Smooth muscle cell (in vitro differentiated cells): ENCODE results near the gene L2HGDH. TPM values are rescaled to one million over a fixed set of nuclear protein-coding genes. Genes with fewer than 3 reads are reported as not detected.
A peak's percentile ranks its signal among the peaks of the same experiment; 100 is the strongest.

Source experiments
- DNase-seq: peaks from one replicate; lab custom pipeline; 2025; ENCODE audit not compliant: unreplicated experiment; lab: John Stamatoyannopoulos, UW
- H2AFZ ChIP-seq: fragments of 200-600 bp; sonication (generic); 2 replicates; pipeline ENCODE4 v1.6.0; 2016; ENCODE audit warnings: antibody characterized with exemption, low read depth, mild to moderate bottlenecking
- H3F3A ChIP-seq: fragments of 200-600 bp; sonication (generic); 2 replicates; pipeline ENCODE4 v1.6.0; 2017; ENCODE audit warnings: antibody characterized with exemption, low read depth
- H3K27ac ChIP-seq: fragments of 200-600 bp; sonication (generic); 2 replicates; pipeline ENCODE4 v1.5.1; 2016; ENCODE audit warnings: low read depth, mild to moderate bottlenecking
- H3K27me3 ChIP-seq: fragments of 200-600 bp; sonication (generic); 2 replicates; pipeline ENCODE4 v1.6.1; 2016; ENCODE audit warnings: low read depth, mild to moderate bottlenecking
- H3K36me3 ChIP-seq: fragments of 200-600 bp; sonication (generic); 2 replicates; pipeline ENCODE4 v1.5.1; 2016; ENCODE audit warnings: low read depth
- H3K4me1 ChIP-seq: fragments of 200-600 bp; sonication (generic); 2 replicates; pipeline ENCODE4 v1.5.1; 2016; ENCODE audit warnings: low read depth
- H3K4me2 ChIP-seq: fragments of 200-600 bp; sonication (generic); 2 replicates; pipeline ENCODE4 v1.6.0; 2016; ENCODE audit warnings: mild to moderate bottlenecking
- H3K4me3 ChIP-seq: fragments of 200-600 bp; sonication (generic); 2 replicates; pipeline ENCODE4 v1.5.1; 2016; ENCODE audit warnings: mild to moderate bottlenecking
- H3K79me2 ChIP-seq: fragments of 200-600 bp; sonication (generic); 2 replicates; pipeline ENCODE4 v1.6.0; 2016; ENCODE audit warnings: low read depth, mild to moderate bottlenecking
- H3K9ac ChIP-seq: fragments of 200-600 bp; sonication (generic); 2 replicates; pipeline ENCODE4 v1.6.0; 2016; ENCODE audit warnings: low read depth
- H3K9me3 ChIP-seq: fragments of 200-600 bp; sonication (generic); replicated peaks from 2 replicates; pipeline ENCODE4 v1.5.1; 2016; ENCODE audit warnings: low read depth
- H4K20me1 ChIP-seq: fragments of 200-600 bp; sonication (generic); 2 replicates; pipeline ENCODE4 v1.6.0; 2016; ENCODE audit warnings: low read depth
- CTCF ChIP-seq: fragments of 200-600 bp; sonication (generic); IDR thresholded peaks from 2 replicates; pipeline ENCODE4 v1.5.1; 2017; ENCODE audit warnings: borderline replicate concordance, mild to moderate bottlenecking, antibody characterized with exemption; ENCODE audit not compliant: insufficient read depth, poor library complexity, severe bottlenecking
- WGBS: methylation state at CpG from one replicate; pipeline ENCODE4 v1.1.7; 2016; ENCODE audit warnings: low lambda C conversion rate; 5-methylcytosine and 5-hydroxymethylcytosine counted together
- polyA plus RNA-seq: library from polyadenylated mRNA; unstranded; fragments of >200 nt; fragmentation: Nextera tagmentation; extraction: Ambion mirVana; gene quantifications from 2 replicates; pipeline ENCODE4 v1.2.1, GENCODE V29; 2016
- total RNA-seq: library from RNA; depleted of rRNA; stranded (reverse); fragments of >200 nt; gene quantifications from 2 replicates; pipeline ENCODE4 v1.2.3, GENCODE V29; 2014

Gene L2HGDH
- total and polyA plus RNA-seq, 2 experiments from 2014 or later = 3.0 to 3.5 TPM

- Histone ChIP-seq H3F3A (peaks cover 28% of the 10 kb centered on the region), H3K4me1 (peaks cover 36% of the 10 kb centered on the region), H3K27ac (peak overlapping the region; percentile 69), H3K79me2 (no peaks in the 10 kb centered on the region), H2AFZ (no peak overlapping the region), H3K9me3 (no peaks in the 10 kb centered on the region), H4K20me1 (no peaks in the 10 kb centered on the region), H3K4me3 (no peak overlapping the region), H3K9ac (no peak overlapping the region), H3K36me3 (no peaks in the 10 kb centered on the region), H3K4me2 (peak overlapping the region; percentile 4), H3K27me3 (no peaks in the 10 kb centered on the region)
- no peak for DNase-seq
- TF ChIP-seq CTCF = no peak
- 44% methylated on average over 4 of the region's 4 CpGs for WGBS
Measured at GRCh38 chr14:50344876-50345563, 33.0 kb upstream of the L2HGDH start.

- Histone ChIP-seq H3K27ac (peak overlapping the region; percentile 69), H4K20me1 (no peaks in the 10 kb centered on the region), H3K79me2 (no peaks in the 10 kb centered on the region), H3K9me3 (no peaks in the 10 kb centered on the region), H3K4me3 (no peak overlapping the region), H2AFZ (no peak overlapping the region), H3K36me3 (no peaks in the 10 kb centered on the region), H3K27me3 (no peaks in the 10 kb centered on the region), H3K4me1 (peaks cover 36% of the 10 kb centered on the region), H3K9ac (no peak overlapping the region), H3F3A (peaks cover 28% of the 10 kb centered on the region), H3K4me2 (peak overlapping the region; percentile 4)
- WGBS = 86% methylated on average over 7 of the region's 7 CpGs
- DNase-seq = no peak
- no peak for TF ChIP-seq CTCF
Measured at GRCh38 chr14:50344116-50344775, 32.2 kb upstream of the L2HGDH start.

- Histone ChIP-seq H3K27ac (peak overlapping the region; percentile 48), H3K4me2 (peak overlapping the region; percentile 80), H3K36me3 (no peaks in the 10 kb centered on the region), H3K9me3 (no peaks in the 10 kb centered on the region), H2AFZ (no peak overlapping the region), H3K4me1 (peaks cover 35% of the 10 kb centered on the region), H3K79me2 (no peaks in the 10 kb centered on the region), H4K20me1 (no peaks in the 10 kb centered on the region), H3K4me3 (no peak overlapping the region), H3K27me3 (no peaks in the 10 kb centered on the region), H3K9ac (no peak overlapping the region), H3F3A (peaks cover 28% of the 10 kb centered on the region)
- no peak for DNase-seq
- WGBS = 96% methylated on average over 1 of the region's 1 CpG
- no peak for TF ChIP-seq CTCF
Measured at GRCh38 chr14:50343434-50343833, 31.4 kb upstream of the L2HGDH start.
